NCI-H2196 treated with DMSO at 0.1 percent for 48 hours (cell line): ENCODE measurements around the gene RSPH10B.
"Not testable (repeated sequence)": the region's sequence is repeated elsewhere in the genome, so short reads cannot be mapped to it uniquely, and the experiment has no call there.

ENCODE experiments used
- DNase-seq: peaks from one replicate; lab custom pipeline; 2025; ENCODE audit not compliant: unreplicated experiment; lab: John Stamatoyannopoulos, UW

RSPH10B gene

GRCh38 chr7:5930290-5930689, 40.2 kb downstream of the RSPH10B start:
- DNase-seq: not testable (repeated sequence)

DNA sequence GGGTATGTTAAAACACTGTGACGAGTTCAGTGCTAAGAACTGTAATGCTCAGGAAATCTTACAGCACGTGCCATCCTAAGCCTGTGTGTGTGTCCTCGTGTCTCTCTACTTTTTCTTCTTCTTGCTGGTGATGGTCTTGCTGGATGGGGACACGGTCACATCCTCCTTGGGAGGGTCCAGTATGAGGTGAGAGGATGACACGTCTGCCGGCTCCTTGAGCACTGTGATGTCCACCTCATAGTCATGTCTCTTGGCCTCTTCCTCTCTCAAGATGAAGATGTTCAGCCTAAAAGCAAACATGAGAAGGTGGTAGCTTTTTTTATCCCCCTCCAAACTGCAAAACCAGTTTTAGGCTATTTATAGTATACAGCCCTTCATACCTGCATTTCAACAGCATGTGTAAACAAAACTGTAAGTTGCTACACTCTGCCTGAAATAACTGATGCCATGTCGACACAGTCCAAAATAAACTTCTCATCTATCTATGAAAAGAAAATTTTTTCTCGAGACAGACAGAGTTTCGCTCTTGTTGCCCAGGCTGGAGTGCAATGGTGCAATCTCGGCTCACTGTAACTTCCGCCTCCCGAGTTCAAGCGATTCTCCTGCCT, 44.1 kb downstream of the RSPH10B start:
- not testable (repeated sequence) for DNase-seq

DNA sequence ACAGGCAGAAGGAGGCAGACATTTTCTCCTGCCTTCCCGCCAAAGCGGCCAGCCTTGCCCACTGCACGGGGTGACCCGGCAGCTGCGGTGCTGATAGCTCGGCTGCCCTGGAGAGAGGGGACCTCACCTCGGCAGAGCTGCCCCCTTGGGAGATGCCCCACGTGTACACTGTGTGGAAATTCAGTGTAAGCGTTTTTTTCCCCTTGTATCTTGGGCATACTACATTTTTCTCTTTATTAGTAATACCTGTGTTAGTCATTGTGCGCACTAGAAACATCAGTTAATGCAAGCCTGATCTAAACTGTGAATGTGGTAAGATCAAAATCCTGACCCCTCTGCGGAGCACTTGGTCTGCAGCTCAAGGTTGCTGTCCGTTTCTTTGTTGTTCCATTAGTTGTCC, 45.9 kb downstream of the RSPH10B start:
- DNase-seq: not testable (repeated sequence)

DNA sequence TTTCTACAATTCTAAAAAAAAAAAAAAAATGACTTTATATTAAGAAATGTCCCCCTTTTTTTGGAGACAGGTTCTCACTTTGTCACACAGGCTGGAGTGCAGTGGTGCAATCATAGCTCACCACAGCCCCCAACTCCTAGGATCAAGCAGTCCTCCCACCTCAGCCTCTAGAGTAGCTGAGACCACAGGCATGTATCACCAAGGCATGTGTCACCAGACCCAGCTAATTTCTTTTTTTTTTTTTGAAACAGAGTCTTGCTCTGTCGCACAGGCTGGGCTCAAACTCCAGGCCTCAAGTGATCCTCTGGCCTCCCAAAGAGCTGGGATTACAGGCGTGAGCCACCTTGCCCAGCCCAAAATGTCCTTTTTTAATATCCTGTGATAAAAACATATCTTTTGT, 46.3 kb downstream of the RSPH10B start:
- DNase-seq: not testable (repeated sequence)

- not testable (repeated sequence) for DNase-seq
Observed at GRCh38 chr7:5916529-5916928, 54.0 kb downstream of the RSPH10B start.

DNA sequence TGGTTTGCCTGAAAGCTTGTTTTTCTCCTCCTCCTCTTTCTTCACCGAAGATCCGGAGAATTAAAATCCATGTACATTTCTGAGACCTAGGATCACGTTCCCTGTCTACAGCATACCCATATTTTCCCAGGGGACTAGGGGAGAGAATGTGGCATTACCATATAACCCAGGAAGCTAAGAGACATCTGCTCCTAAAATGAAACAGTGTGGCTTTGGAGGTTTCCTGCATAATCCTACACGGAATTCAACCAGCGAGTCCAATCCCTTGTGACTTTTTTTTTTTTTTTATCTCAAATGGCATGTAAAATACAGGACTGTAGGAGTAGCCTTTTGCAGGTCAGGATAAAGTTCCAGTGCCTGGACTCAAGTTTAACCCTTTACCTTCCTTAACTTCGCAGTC, 61.7 kb downstream of the RSPH10B start:
- not testable (repeated sequence) for DNase-seq

GRCh38 chr7:5904726-5905125, 65.8 kb downstream of the RSPH10B start:
- not testable (repeated sequence) for DNase-seq

GRCh38 chr7:5903002-5903401, 67.5 kb downstream of the RSPH10B start:
- not testable (repeated sequence) for DNase-seq

DNA sequence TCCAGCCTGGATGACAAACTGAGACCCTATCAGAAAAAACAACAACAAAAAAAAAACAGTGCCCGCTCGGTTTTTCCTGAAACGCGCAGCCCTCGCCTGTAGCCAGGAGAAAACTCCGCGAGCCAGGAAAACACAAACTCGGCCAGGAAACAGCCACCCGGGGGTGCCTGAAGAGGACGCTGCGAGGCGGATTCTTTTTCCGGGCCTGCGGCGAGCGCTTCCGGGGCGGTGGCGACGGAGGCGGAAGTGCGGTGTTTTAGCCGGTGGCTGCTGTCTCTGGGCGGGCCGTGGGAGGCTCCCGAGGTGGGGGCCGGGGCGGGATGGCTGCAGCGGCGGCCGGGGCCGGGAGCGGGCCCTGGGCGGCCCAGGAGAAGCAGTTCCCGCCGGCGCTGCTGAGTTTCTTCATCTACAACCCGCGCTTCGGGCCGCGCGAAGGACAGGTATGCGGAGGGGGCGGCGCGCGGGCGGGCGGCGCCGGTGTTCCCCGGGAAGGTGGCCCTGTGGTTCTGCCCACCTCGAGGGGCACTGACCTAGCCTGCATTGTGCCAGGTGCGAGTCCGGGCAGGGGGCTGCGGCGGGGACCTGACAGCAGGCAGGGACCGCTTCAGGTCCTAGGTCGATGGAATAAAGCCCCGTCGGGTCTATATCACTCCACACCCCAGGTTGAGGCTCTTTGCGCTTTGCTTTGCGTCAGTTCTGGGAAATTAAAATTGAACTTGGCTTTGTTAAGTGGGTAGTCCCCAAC, 71.8 kb downstream of the RSPH10B start, which contains the start of gene CCZ1:
TSS of gene CCZ1 (plus strand) at position 254 of the 745 bp plus-strand sequence. CDS start at position 321, 67 bp downstream.
- not testable (repeated sequence) for DNase-seq

DNA sequence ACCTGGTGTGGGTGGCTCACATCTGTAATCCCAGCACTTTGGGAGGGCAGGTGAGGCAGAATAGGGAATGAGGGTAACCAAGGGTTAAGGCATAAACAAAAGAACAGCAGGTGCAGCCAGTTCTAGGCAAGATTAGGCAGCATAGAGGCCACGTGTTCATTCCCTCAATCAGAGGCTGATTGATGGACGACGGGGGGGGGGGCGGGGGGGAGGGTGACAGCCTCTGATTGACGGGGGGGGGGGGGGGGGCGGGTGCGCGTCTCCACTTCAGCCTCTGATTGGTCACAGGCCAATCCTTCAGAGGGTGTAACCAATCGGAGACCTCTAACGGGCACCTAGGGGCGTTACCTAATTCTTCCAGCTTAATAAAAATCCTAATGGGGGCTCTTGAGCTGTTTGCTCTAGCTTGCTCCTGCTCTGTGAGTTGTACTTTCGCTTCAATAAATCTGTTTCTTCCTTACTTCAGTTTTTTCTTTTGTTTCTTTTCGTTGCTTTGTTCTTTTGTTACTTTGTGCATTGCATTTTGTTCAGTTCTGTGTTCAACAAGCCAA, 73.0 kb downstream of the RSPH10B start:
- not testable (repeated sequence) for DNase-seq

DNA sequence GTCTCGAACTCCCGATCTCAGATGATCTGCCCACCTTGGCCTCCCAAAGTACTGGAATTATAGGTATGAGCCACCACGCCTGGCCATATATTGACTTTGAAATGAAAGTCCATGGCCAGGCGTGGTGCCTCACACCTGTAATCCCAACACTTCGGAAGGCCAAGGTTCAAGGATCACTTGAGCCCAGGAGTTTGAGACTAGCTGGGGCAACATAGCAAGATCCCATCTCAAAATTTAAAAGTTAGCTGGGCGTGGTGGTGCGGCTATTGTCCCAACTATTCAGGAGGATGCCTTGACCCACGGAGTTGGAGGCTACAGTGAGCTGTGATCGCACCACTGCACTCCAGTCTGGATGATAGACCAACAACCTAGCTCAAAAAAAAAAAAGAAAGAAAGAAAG, 78.0 kb downstream of the RSPH10B start:
- DNase-seq: no peak

- not testable (repeated sequence) for DNase-seq
Observed at GRCh38 chr7:5890244-5890643, 80.2 kb downstream of the RSPH10B start.

DNA sequence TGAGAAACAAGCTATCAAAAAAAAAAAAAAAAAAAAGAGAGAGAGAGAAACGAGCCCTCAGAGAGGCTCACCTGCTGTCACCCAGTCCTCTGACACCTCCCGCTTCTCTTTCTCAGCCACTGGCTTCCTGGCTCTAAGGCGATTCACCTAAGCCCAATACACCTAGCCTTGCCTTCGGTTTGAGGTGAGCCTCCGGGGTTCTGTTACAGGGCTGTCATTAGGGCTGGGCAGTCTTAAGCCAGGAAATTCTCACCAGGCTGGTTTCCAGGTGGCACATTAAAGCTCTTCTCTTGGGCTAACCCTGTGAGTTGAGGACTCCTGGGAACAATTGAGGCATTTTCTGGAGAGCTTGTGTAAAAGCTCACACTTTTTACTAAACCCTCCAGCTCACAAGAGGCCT, 82.5 kb downstream of the RSPH10B start:
- not testable (repeated sequence) for DNase-seq

GRCh38 chr7:5884431-5884830, 86.1 kb downstream of the RSPH10B start:
- not testable (repeated sequence) for DNase-seq

DNA sequence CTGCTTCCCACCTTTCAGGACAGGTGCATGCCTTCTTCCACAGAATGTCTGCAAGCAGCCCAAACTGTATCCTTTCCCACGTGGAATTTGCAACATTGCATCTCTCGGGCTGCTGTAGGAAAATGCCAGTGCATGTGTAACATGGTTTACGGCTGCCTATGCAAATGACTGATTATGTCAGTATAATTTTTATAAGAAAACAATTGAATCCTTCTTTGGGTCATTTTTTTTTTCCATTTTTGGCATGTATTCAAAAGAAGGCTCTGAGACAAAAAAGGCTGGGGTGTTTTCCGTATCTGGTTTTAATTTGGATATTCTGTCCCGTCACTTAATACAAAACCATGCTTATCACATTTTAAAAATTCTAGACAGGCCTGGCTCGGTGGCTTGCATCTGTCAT, 90.4 kb downstream of the RSPH10B start:
- not testable (repeated sequence) for DNase-seq

DNA sequence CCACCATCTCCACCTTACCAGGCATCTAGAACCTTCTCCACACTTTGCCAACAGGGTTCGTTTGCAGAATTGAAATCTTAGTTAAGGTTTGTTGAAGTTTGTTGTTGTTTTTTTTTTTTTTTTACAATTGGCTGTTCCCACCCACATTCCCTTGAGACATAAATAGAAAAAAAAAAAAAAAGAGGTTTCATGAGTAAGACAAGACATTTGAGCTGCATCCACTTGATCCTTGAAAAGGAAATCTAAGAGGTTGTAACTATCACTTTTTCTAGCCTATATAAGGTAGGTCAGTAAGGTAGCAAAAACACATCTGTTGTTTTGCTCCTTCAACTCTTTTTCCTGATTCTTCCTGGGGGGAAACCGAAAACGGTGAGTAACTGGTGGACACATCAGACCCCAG, 90.9 kb downstream of the RSPH10B start:
- not testable (repeated sequence) for DNase-seq
